Chondrocyte (in vitro differentiated cells): Measurements from ENCODE around the gene LCORL. TPM values are rescaled to one million over a fixed set of nuclear protein-coding genes. Genes with fewer than 3 reads are reported as not detected.

Experiments used
- DNase-seq: peaks from one replicate; pipeline ENCODE4 v3.0.0; 2021; ENCODE audit warnings: mixed read lengths, low spot score
- H3K27ac Mint-ChIP-seq: one replicate; pipeline ENCODE4 v1.8.0; 2021; ENCODE audit warnings: mild to moderate bottlenecking, moderate library complexity, mixed read lengths; ENCODE audit not compliant: unreplicated experiment
- H3K27me3 Mint-ChIP-seq: 2 replicates; pipeline ENCODE4 v1.8.0; 2021; ENCODE audit warnings: low read depth, mixed read lengths
- H3K36me3 Mint-ChIP-seq: 2 replicates; pipeline ENCODE4 v1.8.0; 2021; ENCODE audit warnings: low read depth, mixed read lengths
- H3K4me1 Mint-ChIP-seq: 2 replicates; pipeline ENCODE4 v1.8.0; 2021; ENCODE audit warnings: low read depth, mild to moderate bottlenecking, mixed read lengths
- H3K4me3 Mint-ChIP-seq: one replicate; pipeline ENCODE4 v1.8.0; 2021; ENCODE audit warnings: mild to moderate bottlenecking, moderate library complexity, mixed read lengths; ENCODE audit not compliant: unreplicated experiment
- H3K9me3 Mint-ChIP-seq: 2 replicates; pipeline ENCODE4 v1.8.0; 2021; ENCODE audit warnings: low read depth, mixed read lengths
- CTCF ChIP-seq: fragments of 200-600 bp; sonication (generic); IDR thresholded peaks from 2 replicates; pipeline ENCODE4 v1.5.0; 2021; ENCODE audit warnings: antibody characterized with exemption, mild to moderate bottlenecking, moderate library complexity
- total RNA-seq: library from RNA; stranded (reverse); gene quantifications from 3 replicates; pipeline ENCODE4 v1.2.1, GENCODE V29; 2021

The LCORL gene
- total RNA-seq, 1 donor from 2014 or later: 8.9 TPM

- no peak for TF ChIP-seq CTCF
- DNase-seq: no peak
- Mint-ChIP-seq H3K36me3 (no peaks in the 10 kb centered on the region), H3K4me1 (no peaks in the 10 kb centered on the region), H3K27me3 (peaks cover 40% of the 10 kb centered on the region), H3K4me3 (no peak overlapping the region), H3K9me3 (no peaks in the 10 kb centered on the region), H3K27ac (no peak overlapping the region)
Measured at GRCh38 chr4:18033111-18034085, 11.8 kb upstream of the LCORL start.

GRCh38 chr4:18025288-18025687 is 3.7 kb upstream of the LCORL start:
- Mint-ChIP-seq H3K27me3 (peaks cover 3% of the 10 kb centered on the region), H3K36me3 (no peaks in the 10 kb centered on the region), H3K27ac (no peak overlapping the region), H3K4me3 (no peak overlapping the region), H3K4me1 (peaks cover 10% of the 10 kb centered on the region), H3K9me3 (no peaks in the 10 kb centered on the region)
- DNase-seq: no peak
- TF ChIP-seq CTCF: no peak

DNA sequence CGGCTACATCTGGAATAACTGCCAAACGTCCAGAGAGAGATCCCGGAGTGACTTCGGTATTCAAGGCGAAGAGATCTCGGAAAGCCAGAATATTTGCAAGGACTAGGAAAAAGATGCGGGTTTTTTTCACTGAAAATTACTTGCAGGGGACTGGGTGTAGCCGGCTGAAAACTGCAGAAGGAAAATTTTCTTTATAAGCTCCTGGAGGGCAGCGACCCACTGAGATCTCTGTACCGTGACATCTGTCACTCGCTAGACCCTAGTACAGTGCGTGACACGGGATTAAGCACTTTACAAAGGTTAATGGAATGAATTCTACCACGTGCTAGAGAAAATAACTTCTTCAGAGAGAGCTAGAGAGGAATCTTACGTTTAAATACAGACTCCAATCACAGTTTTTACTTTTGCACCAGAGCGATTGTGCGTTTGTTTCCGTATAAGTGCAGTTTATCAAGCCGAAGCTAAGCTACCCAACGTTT is 1.1 kb upstream of the LCORL start:
- Mint-ChIP-seq H3K4me1 (peaks cover 20% of the 10 kb centered on the region), H3K27me3 (peaks cover 2% of the 10 kb centered on the region), H3K9me3 (no peaks in the 10 kb centered on the region), H3K36me3 (no peaks in the 10 kb centered on the region), H3K27ac (peak overlapping the region; percentile 89), H3K4me3 (peak overlapping the region; percentile 92)
- no peak for DNase-seq
- TF ChIP-seq CTCF: no peak

DNA sequence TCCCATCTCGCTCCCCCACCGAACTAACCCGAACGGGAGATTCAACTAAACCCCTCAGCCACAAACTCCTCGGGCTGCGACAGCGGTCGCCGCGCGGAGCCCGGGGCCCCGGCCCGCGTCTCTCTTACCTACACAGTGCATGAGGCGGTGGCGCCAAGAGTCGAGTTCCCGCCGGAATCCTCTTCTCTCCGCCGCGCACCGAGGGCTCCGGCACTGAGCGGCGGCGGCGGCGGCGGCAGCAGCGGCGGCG is 160 bp downstream of the LCORL start:
- Mint-ChIP-seq H3K4me1 (peaks cover 20% of the 10 kb centered on the region), H3K9me3 (no peaks in the 10 kb centered on the region), H3K27me3 (peaks cover 2% of the 10 kb centered on the region), H3K4me3 (peak overlapping the region; percentile 92), H3K36me3 (no peaks in the 10 kb centered on the region), H3K27ac (peak overlapping the region; percentile 89)
- no peak for TF ChIP-seq CTCF
- no peak for DNase-seq

DNA sequence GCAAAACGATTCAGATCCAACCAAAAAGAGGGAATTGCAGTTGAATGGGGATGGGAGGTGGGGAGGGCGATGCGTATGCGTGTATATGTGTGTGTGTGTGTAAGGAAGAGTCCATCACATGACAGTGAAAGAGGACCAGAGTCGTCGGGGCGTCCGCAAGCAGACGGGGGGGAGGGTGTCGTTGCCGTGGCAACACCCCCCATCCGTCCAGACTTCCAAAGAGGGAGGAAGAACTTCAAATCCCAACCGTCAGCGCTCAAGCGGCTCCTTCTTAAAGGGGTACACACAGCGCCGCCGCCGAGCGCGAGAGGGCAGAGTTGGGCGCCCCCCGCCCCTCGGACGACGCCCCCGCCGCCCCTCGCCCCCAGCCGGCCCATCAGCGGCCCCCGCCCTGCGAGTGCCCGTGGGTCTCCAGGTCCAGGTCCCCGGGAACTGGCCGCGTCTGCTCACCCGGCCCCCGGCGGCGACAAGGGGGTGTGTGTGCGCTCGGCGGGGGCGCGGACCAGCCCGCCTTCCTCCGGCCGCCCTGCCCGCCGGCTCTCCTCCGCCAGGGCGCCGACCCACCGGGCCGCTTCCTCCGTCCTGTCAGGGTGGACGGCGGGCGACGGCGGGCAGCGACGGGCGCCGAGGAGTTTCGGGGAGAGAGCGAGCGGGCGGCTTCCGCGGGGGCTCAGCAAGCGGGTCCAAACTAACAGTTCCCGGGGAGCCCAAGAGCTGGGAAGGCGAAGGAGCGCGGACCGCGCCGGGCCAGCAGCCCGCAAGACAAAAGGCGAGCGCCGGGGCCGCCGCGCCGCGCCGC is 685 bp downstream of the LCORL start:
- peak; percentile 91 for DNase-seq
- no peaks in the 10 kb centered on the region for H3K36me3 Mint-ChIP-seq
- peaks cover 2% of the 10 kb centered on the region for H3K27me3 Mint-ChIP-seq
- no peaks in the 10 kb centered on the region for H3K9me3 Mint-ChIP-seq
- peak; percentile 45 for TF ChIP-seq CTCF
- H3K4me1 Mint-ChIP-seq: peaks cover 20% of the 10 kb centered on the region
- H3K27ac Mint-ChIP-seq: peak overlapping the region; percentile 97
- peak overlapping the region; percentile 92 for H3K4me3 Mint-ChIP-seq
